Gastrocnemius medialis (tissue), 4 donors: ENCODE measurements around the gene CDC14A. TPM values are rescaled to one million over a fixed set of nuclear protein-coding genes. Genes with fewer than 3 reads are reported as not detected.

Source experiments
- ATAC-seq, 2 donors: fragments of 150-250 bp; one replicate each; pipeline ENCODE4 v1.9.1; 2016
- DNase-seq, 2 donors: peaks; one replicate each; pipeline ENCODE4 v3.0.0-alpha.2; 2019
- H3K27ac ChIP-seq, 4 donors: fragments of 200-600 bp; sonication (generic); 1 replicate in 1 of 4; 2 replicates in 3 of 4; pipeline ENCODE4 v1.5.1; 2016 to 2018; ENCODE audit warnings: mild to moderate bottlenecking in 2 of 4, moderate library complexity in 1 of 4
- H3K27me3 ChIP-seq, 3 donors: fragments of 200-600 bp; sonication (generic) in 2 of 3; 1 replicate in 1 of 3; 2 replicates in 2 of 3; pipeline versions ENCODE4 v1.5.1 to v1.6.0; 2016 to 2019; ENCODE audit warnings: mild to moderate bottlenecking in 1 of 3, moderate library complexity in 1 of 3
- H3K36me3 ChIP-seq, 2 donors: fragments of 200-600 bp; sonication (generic) in 1 of 2; one replicate each; pipeline ENCODE4 v1.5.1; 2017 to 2018
- H3K4me1 ChIP-seq, 2 donors: fragments of 200-600 bp; sonication (generic) in 1 of 2; one replicate each; pipeline ENCODE4 v1.5.1; 2016 to 2017; ENCODE audit warnings: mild to moderate bottlenecking in 2 of 2
- H3K4me3 ChIP-seq, 4 donors: fragments of 200-600 bp; sonication (generic) in 3 of 4; 1 replicate in 1 of 4; 2 replicates in 3 of 4; pipeline ENCODE4 v1.5.1; 2016 to 2019; ENCODE audit warnings: mild to moderate bottlenecking in 2 of 4
- H3K9me3 ChIP-seq, 3 donors: fragments of 200-600 bp; sonication (generic) in 2 of 3; 1 replicate in 1 of 3; 2 replicates in 2 of 3; pipeline ENCODE4 v1.5.1; 2016 to 2019
- POLR2A ChIP-seq, 2 donors: fragments of 450-650 bp; IDR thresholded peaks; one replicate each; pipeline ENCODE4 v1.6.1; 2017; ENCODE audit warnings: antibody characterized with exemption in 2 of 2, mild to moderate bottlenecking in 2 of 2, moderate library complexity in 2 of 2
- in situ Hi-C, 4 donors: fragments of 200-750 bp; cut with MboI; loops; one replicate each; pipeline versions ENCODE4 v1.15.0 to v1.8.0; 2017; ENCODE audit warnings: low sequenced_read_pairs in 4 of 4
- intact Hi-C: fragments of 100-400 bp; cut with DNase I; formaldehyde crosslinking; loops from one replicate; pipeline ENCODE4 v1.15.1; 2023; ENCODE audit warnings: low total_unique reads
- total RNA-seq, 4 donors: library from RNA; depleted of rRNA; stranded (reverse); fragments of >200 nt; gene quantifications; one replicate each; pipeline versions ENCODE4 v1.1.0 to v1.2.3, GENCODE V29; 2016
- TF ChIP-seq, protein P1 (sequence below), 5 experiments: fragments of 450-650 bp in 3 of 5; fragments of 200-600 bp in 2 of 5; sonication (generic) in 2 of 5; IDR thresholded peaks in 4 of 5; conservative IDR thresholded peaks in 1 of 5; 1 replicate in 4 of 5; 2 replicates in 1 of 5; pipeline ENCODE4 v1.5.1; 2016 to 2019; ENCODE audit warnings: antibody characterized with exemption in 5 of 5, mild to moderate bottlenecking in 3 of 5, moderate library complexity in 3 of 5

The CDC14A gene
- total RNA-seq, 4 donors from 2014 or later, result 2.1 to 10.0 (median 6.0) TPM

DNA sequence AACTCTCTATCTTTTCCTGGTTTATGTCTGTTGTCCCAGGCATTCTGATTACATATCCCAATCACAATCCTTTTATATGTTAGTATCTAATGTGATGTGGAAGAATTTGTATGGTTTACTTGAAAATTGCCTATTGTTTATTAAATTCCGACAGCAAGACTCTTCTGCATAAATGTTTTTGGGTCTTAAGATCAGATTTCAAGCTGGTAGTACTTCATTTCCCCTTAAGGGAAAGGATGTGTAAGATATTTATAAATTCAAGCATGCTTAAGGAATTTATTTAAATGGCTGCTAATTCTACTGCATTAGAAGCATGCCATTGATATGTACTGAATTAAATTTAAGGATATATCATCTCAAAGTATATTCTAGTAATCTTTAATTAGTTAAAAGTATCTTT is 165.2 kb downstream of the CDC14A start:
- Histone ChIP-seq H3K36me3 (peaks cover 0 to 4% of the 10 kb centered on the region in 2 donors), H3K4me3 (no peak overlapping the region), H3K9me3 (no peaks in the 10 kb centered on the region), H3K27ac (no peak overlapping the region), H3K27me3 (no peaks in the 10 kb centered on the region), H3K4me1 (no peaks in the 10 kb centered on the region)
- intact Hi-C loops, result no loop called here
- in situ Hi-C loops, result no loop called here
- DNase-seq (no peak), ATAC-seq (no peak)
- no peak for TF ChIP-seq POLR2A (IDR thresholded peaks at IDR 0.05)
- TF ChIP-seq, protein P1, sequence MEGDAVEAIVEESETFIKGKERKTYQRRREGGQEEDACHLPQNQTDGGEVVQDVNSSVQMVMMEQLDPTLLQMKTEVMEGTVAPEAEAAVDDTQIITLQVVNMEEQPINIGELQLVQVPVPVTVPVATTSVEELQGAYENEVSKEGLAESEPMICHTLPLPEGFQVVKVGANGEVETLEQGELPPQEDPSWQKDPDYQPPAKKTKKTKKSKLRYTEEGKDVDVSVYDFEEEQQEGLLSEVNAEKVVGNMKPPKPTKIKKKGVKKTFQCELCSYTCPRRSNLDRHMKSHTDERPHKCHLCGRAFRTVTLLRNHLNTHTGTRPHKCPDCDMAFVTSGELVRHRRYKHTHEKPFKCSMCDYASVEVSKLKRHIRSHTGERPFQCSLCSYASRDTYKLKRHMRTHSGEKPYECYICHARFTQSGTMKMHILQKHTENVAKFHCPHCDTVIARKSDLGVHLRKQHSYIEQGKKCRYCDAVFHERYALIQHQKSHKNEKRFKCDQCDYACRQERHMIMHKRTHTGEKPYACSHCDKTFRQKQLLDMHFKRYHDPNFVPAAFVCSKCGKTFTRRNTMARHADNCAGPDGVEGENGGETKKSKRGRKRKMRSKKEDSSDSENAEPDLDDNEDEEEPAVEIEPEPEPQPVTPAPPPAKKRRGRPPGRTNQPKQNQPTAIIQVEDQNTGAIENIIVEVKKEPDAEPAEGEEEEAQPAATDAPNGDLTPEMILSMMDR (IDR thresholded peaks at IDR 0.05 in 4 of 5, conservative IDR thresholded peaks at IDR 0.05 in 1 of 5), result no peak

DNA sequence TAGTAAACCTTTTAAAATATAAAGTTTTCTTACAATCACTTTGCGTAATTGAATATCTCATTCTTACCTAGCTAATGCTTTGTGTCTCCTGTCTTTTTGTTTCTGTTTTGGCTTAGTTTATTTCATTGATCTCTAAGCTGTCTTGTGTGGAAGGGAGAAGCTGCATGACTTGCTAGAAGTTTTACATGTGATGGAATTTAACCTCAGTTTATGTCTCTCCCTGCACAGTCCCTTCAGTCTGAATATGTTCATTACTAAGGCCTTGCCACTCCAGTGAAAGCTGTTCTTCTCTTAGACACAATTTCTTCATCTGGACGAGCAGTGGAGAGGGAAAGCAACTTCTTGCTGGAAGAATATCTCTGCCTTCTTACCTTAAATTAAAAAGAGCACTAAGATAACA is 165.7 kb downstream of the CDC14A start:
- Histone ChIP-seq H3K27me3 (no peaks in the 10 kb centered on the region), H3K9me3 (no peaks in the 10 kb centered on the region), H3K4me3 (no peak overlapping the region), H3K36me3 (peaks cover 0 to 4% of the 10 kb centered on the region in 2 donors), H3K27ac (no peak overlapping the region), H3K4me1 (no peaks in the 10 kb centered on the region)
- in situ Hi-C loops (no loop called here), intact Hi-C loops (no loop called here)
- TF ChIP-seq POLR2A (IDR thresholded peaks at IDR 0.05), result no peak
- TF ChIP-seq, protein P1 (IDR thresholded peaks at IDR 0.05 in 4 of 5, conservative IDR thresholded peaks at IDR 0.05 in 1 of 5), result no peak
- no peak for ATAC-seq
- DNase-seq, result no peak

DNA sequence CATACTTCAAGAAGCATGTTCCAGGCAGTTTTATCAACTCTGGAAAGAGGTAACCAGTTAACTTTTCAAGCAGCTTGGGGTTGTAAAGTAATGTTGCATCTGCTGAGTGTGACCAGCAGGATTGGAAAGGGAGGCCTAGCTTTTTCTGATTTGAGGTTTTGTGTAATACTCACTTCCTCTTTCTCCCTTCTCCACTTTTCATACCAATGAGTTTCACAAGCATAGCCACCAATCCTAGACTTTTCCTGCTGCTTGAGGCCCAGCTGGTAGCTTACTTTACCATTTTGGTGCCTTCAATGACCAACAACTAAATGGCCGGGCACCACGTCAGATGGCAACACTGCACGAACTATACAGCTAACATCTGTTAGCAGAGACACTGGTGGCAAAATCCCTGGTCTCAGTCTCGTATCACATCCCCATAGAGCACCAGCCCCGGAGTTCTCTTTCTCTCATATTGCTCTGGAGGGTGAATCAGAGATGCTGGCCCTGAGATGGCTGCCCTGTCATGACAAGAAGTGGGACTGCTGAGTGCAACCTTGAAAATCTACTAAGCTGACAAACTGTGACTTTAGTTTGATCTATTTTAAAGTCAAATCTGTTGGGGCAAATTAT is 170.8 kb downstream of the CDC14A start:
- Histone ChIP-seq H3K4me1 (no peaks in the 10 kb centered on the region), H3K4me3 (no peak overlapping the region), H3K36me3 (no peaks in the 10 kb centered on the region), H3K27ac (no peak overlapping the region), H3K27me3 (no peaks in the 10 kb centered on the region), H3K9me3 (no peaks in the 10 kb centered on the region)
- TF ChIP-seq, protein P1 (IDR thresholded peaks at IDR 0.05 in 4 of 5, conservative IDR thresholded peaks at IDR 0.05 in 1 of 5), result no peak
- no peak for TF ChIP-seq POLR2A (IDR thresholded peaks at IDR 0.05)
- ATAC-seq, result no peak
- in situ Hi-C loops (no loop called here), intact Hi-C loops (no loop called here)
- no peak for DNase-seq

DNA sequence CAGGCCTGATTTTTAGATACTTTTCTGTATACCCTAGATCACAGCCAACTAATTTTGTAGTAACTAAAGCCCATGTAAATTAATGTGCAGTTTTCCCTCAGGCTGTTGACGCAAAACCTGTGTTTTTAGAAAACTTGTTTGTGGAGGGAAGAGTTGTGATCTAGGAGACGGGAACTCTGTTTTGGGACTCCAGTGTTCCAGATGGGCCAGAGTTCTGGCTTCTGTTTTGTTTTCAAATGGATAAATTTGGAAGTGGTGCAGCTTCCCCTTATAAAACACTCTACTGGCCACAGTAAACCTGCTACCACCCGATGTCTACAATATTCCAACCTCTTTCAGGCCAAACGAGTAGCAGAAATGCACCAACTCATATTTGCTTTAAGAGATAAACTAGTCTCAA is 172.0 kb downstream of the CDC14A start:
- no peak overlapping the region for H3K27ac ChIP-seq

More for the DNA sequence above, 172.0 kb downstream of the CDC14A start:
- TF ChIP-seq, protein P1 (IDR thresholded peaks at IDR 0.05 in 4 of 5, conservative IDR thresholded peaks at IDR 0.05 in 1 of 5), result no peak
- no peak for TF ChIP-seq POLR2A (IDR thresholded peaks at IDR 0.05)
- ATAC-seq (no peak), DNase-seq (no peak)
- intact Hi-C loops, result no loop called here
- no peaks in the 10 kb centered on the region for H3K4me1 ChIP-seq
- H3K4me3 ChIP-seq, result no peak overlapping the region
- no peaks in the 10 kb centered on the region for H3K36me3 ChIP-seq
- in situ Hi-C loops, result no loop called here
- no peaks in the 10 kb centered on the region for H3K9me3 ChIP-seq
- H3K27me3 ChIP-seq, result no peaks in the 10 kb centered on the region
